ENCODE measurements around the gene C2orf69.

C2orf69 gene

GRCh38 chr2:199951023-199951422 is 39.9 kb downstream of the C2orf69 start:
- H4K20me1 ChIP-seq (ENCODE audit: insufficient read depth, low read length): no peaks in the 10 kb centered on the region
- H3K9me3 ChIP-seq (ENCODE audit: insufficient read depth, low read length): no peaks in the 10 kb centered on the region
- no peaks in the 10 kb centered on the region for H3K27me3 ChIP-seq (ENCODE audit: low read depth, low read length)
- H3K4me3 ChIP-seq (ENCODE audit: low read length): no peak overlapping the region
- H3K27ac ChIP-seq (ENCODE audit: low read length): no peak overlapping the region
- H3K4me2 ChIP-seq (ENCODE audit: low read length): no peak overlapping the region
- H3K79me2 ChIP-seq (ENCODE audit: low read length): peaks cover 55% of the 10 kb centered on the region
- H3K9ac ChIP-seq (ENCODE audit: low read length): no peak overlapping the region
- H3K36me3 ChIP-seq (replicated peaks; ENCODE audit: low read depth, low read length): peaks cover 24% of the 10 kb centered on the region
- TF ChIP-seq CTCF (IDR thresholded peaks at IDR 0.05; ENCODE audit: low read depth, low read length) (no peak), EZH2phosphoT487 (IDR thresholded peaks at IDR 0.05; ENCODE audit: low read depth) (no peak)
- peaks cover 15% of the 10 kb centered on the region for H3K4me1 ChIP-seq (ENCODE audit: low read length)
- H2AFZ ChIP-seq (ENCODE audit: low read depth, low read length): no peak overlapping the region

DNA sequence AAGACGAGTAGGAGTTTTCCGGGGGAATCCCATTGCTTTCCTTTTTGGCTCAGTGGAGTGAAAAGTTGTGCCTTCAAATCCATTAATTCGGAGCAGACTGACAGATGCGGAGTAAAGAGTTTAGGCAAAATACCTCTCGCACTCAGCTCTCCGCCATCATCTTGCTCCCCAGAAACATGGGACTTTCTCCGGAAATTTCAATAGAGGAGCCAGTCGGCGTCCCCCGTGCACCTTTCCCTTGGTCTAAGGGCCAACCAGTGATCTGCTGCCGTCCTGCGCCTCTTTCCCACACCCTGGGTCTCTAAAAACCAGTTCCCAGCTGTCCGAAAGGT is 43.9 kb downstream of the C2orf69 start:
- Histone ChIP-seq H3K9ac (ENCODE audit: low read length) (peak overlapping the region; percentile 92), H2AFZ (ENCODE audit: low read depth, low read length) (peak overlapping the region; percentile 91), H3K27me3 (ENCODE audit: low read depth, low read length) (no peaks in the 10 kb centered on the region), H3K4me3 (ENCODE audit: low read length) (peak overlapping the region; percentile 99), H3K27ac (ENCODE audit: low read length) (peak overlapping the region; percentile 73), H3K4me2 (ENCODE audit: low read length) (peak overlapping the region; percentile 98), H3K79me2 (ENCODE audit: low read length) (peaks cover 78% of the 10 kb centered on the region), H3K36me3 (replicated peaks; ENCODE audit: low read depth, low read length) (peaks cover 21% of the 10 kb centered on the region), H4K20me1 (ENCODE audit: insufficient read depth, low read length) (no peaks in the 10 kb centered on the region), H3K4me1 (ENCODE audit: low read length) (peaks cover 23% of the 10 kb centered on the region), H3K9me3 (ENCODE audit: insufficient read depth, low read length) (no peaks in the 10 kb centered on the region)
- TF ChIP-seq EZH2phosphoT487 (IDR thresholded peaks at IDR 0.05; ENCODE audit: low read depth): no peak
- TF ChIP-seq CTCF (IDR thresholded peaks at IDR 0.05; ENCODE audit: low read depth, low read length): no peak

DNA sequence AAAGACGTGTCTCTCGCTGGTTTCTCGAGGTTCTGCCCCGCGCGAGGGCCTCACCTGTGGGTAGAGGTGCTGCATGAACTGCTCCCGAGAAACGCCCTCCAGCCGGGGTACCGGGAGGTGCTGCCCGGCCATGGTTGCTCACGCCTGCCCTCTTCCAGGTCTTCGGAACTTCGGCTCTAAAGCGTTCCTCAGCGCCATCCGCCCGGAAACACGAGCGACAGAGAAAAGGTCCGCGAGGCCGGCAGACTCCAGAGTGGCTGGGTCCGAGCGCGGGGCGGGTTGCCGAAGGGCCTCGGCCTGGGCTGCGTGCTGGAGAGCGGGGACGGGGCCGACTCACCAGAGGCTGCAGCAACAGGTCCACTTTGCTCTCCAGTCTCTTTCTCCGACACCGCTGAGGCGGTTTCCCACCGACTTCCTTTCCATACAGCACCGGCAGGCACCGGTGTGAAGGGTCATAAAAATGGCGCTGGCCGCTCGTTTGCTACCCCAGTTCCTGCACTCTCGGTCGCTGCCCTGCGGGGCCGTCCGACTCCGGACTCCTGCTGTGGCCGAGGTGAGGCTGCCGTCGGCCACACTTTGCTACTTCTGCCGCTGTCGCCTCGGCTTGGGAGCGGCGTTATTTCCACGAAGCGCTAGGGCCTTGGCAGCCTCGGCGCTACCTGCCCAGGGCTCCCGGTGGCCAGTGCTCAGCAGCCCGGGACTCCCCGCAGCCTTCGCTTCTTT is 44.4 kb downstream of the C2orf69 start, which contains the start of the genes MAIP1 and TYW5:
Gene MAIP1, plus strand, starts transcription at position 244 of the 723 bp plus-strand sequence. Its CDS starts 217 bp downstream, at position 461.
Gene TYW5, minus strand, starts transcription at position 153 of the 723 bp plus-strand sequence. Its CDS starts 21 bp downstream, at position 132.
- peak within 1 kb of the TSS; percentile 92 for H3K9ac ChIP-seq (ENCODE audit: low read length)
- H3K27me3 ChIP-seq (ENCODE audit: low read depth, low read length): no peaks in the 10 kb centered on the region
- TF ChIP-seq EZH2phosphoT487 (IDR thresholded peaks at IDR 0.05; ENCODE audit: low read depth): no peak
- 0 out of 2 replicates have a peak, but pooled peaks have one; percentile 6 for TF ChIP-seq CTCF (IDR thresholded peaks at IDR 0.05; ENCODE audit: low read depth, low read length)
- peaks cover 21% of the 10 kb centered on the region for H3K36me3 ChIP-seq (replicated peaks; ENCODE audit: low read depth, low read length)
- H3K79me2 ChIP-seq (ENCODE audit: low read length): peaks cover 73% of the 10 kb centered on the region
- H3K4me1 ChIP-seq (ENCODE audit: low read length): peaks cover 23% of the 10 kb centered on the region
- no peaks in the 10 kb centered on the region for H3K9me3 ChIP-seq (ENCODE audit: insufficient read depth, low read length)
- H3K27ac ChIP-seq (ENCODE audit: low read length): peak within 1 kb of the TSS; percentile 73
- H3K4me2 ChIP-seq (ENCODE audit: low read length): peak within 1 kb of the TSS; percentile 98
- peak within 1 kb of the TSS; percentile 91 for H2AFZ ChIP-seq (ENCODE audit: low read depth, low read length)
- H3K4me3 ChIP-seq (ENCODE audit: low read length): peak within 1 kb of the TSS; percentile 99
- H4K20me1 ChIP-seq (ENCODE audit: insufficient read depth, low read length): no peaks in the 10 kb centered on the region

DNA sequence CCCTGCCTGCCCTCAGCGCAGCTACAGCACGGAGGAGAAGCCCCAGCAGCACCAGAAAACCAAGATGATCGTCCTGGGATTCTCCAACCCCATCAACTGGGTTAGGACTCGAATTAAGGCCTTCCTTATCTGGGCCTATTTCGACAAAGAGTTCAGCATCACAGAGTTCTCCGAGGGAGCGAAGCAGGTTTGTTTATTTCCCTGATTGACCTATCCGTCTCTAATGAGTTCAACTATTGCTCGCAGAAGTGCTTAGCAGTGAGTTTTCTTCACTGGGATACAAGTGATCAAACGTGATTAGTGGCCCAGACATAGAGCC is 44.9 kb downstream of the C2orf69 start:
- peaks cover 23% of the 10 kb centered on the region for H3K4me1 ChIP-seq (ENCODE audit: low read length)
- peak overlapping the region; percentile 92 for H3K9ac ChIP-seq (ENCODE audit: low read length)
- H3K9me3 ChIP-seq (ENCODE audit: insufficient read depth, low read length): no peaks in the 10 kb centered on the region
- peak overlapping the region; percentile 91 for H2AFZ ChIP-seq (ENCODE audit: low read depth, low read length)
- H3K36me3 ChIP-seq (replicated peaks; ENCODE audit: low read depth, low read length): peaks cover 23% of the 10 kb centered on the region
- H3K79me2 ChIP-seq (ENCODE audit: low read length): peaks cover 69% of the 10 kb centered on the region
- peak overlapping the region; percentile 98 for H3K4me2 ChIP-seq (ENCODE audit: low read length)
- peak overlapping the region; percentile 99 for H3K4me3 ChIP-seq (ENCODE audit: low read length)
- no peaks in the 10 kb centered on the region for H3K27me3 ChIP-seq (ENCODE audit: low read depth, low read length)
- TF ChIP-seq EZH2phosphoT487 (IDR thresholded peaks at IDR 0.05; ENCODE audit: low read depth) (no peak), CTCF (IDR thresholded peaks at IDR 0.05; ENCODE audit: low read depth, low read length) (no peak)
- H3K27ac ChIP-seq (ENCODE audit: low read length): peak overlapping the region; percentile 73
- H4K20me1 ChIP-seq (ENCODE audit: insufficient read depth, low read length): no peaks in the 10 kb centered on the region
